Upper lobe of left lung (tissue), 4 donors: Measurements from ENCODE around the gene KPNA5.

Experiments used
- POLR2A ChIP-seq, 4 donors: fragments of 450-650 bp; IDR thresholded peaks; one replicate each; pipeline ENCODE4 v1.5.1; 2016 to 2017; ENCODE audit warnings: antibody characterized with exemption in 4 of 4, mild to moderate bottlenecking in 2 of 4
- TF ChIP-seq, protein P1 (sequence below), 6 experiments: fragments of 450-650 bp in 4 of 6; fragments of 200-600 bp in 2 of 6; sonication (generic) in 2 of 6; IDR thresholded peaks; one replicate each; pipeline ENCODE4 v1.5.1; 2016 to 2019; ENCODE audit warnings: antibody characterized with exemption in 6 of 6

GRCh38 chr6:116767715-116768114, 86.7 kb downstream of the KPNA5 start:
- TF ChIP-seq, protein P1, sequence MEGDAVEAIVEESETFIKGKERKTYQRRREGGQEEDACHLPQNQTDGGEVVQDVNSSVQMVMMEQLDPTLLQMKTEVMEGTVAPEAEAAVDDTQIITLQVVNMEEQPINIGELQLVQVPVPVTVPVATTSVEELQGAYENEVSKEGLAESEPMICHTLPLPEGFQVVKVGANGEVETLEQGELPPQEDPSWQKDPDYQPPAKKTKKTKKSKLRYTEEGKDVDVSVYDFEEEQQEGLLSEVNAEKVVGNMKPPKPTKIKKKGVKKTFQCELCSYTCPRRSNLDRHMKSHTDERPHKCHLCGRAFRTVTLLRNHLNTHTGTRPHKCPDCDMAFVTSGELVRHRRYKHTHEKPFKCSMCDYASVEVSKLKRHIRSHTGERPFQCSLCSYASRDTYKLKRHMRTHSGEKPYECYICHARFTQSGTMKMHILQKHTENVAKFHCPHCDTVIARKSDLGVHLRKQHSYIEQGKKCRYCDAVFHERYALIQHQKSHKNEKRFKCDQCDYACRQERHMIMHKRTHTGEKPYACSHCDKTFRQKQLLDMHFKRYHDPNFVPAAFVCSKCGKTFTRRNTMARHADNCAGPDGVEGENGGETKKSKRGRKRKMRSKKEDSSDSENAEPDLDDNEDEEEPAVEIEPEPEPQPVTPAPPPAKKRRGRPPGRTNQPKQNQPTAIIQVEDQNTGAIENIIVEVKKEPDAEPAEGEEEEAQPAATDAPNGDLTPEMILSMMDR (IDR thresholded peaks at IDR 0.05) = no peak
- TF ChIP-seq POLR2A (IDR thresholded peaks at IDR 0.05) = no peak
